ENCODE results near the gene TMEM126A. TPM values are rescaled to one million over a fixed set of nuclear protein-coding genes. Genes with fewer than 3 reads are reported as not detected.

Gene TMEM126A
- polyA plus RNA-seq, 1 donor from 2014 or later: 115 TPM

- Histone ChIP-seq H3K4me2 (ENCODE audit: low read length) (peak overlapping the region; percentile 82), H3K79me2 (replicated peaks; ENCODE audit: insufficient read depth, low read length) (peaks cover 65% of the 10 kb centered on the region), H3K9ac (ENCODE audit: low read length) (peak overlapping the region; percentile 97), H3K27ac (ENCODE audit: low read length) (no peak overlapping the region), H3K4me3 (ENCODE audit: low read length) (peak overlapping the region; percentile 89), H4K20me1 (ENCODE audit: insufficient read depth) (peaks cover 16% of the 10 kb centered on the region), H3K9me3 (ENCODE audit: low read length) (no peaks in the 10 kb centered on the region), H3K36me3 (ENCODE audit: insufficient read depth, low read length) (peaks cover 21% of the 10 kb centered on the region), H3F3A (ENCODE audit: insufficient read depth, low read length, poor library complexity, severe bottlenecking) (no peaks in the 10 kb centered on the region), H3K9me2 (ENCODE audit: insufficient read depth, low read length) (no peaks in the 10 kb centered on the region), H2AFZ (ENCODE audit: low read depth, low read length) (no peak overlapping the region), H3K27me3 (ENCODE audit: insufficient read depth, low read depth, low read length) (no peaks in the 10 kb centered on the region)
- TF ChIP-seq MXI1 (conservative IDR thresholded peaks at IDR 0.05; ENCODE audit: poor library complexity, severe bottlenecking) (no peak), POLR2AphosphoS5 (IDR thresholded peaks at IDR 0.05) (no peak), EZH2 (IDR thresholded peaks at IDR 0.05; ENCODE audit: borderline replicate concordance, insufficient read depth, low read length, poor library complexity, severe bottlenecking) (no peak), CTCF (IDR thresholded peaks at IDR 0.05; ENCODE audit: poor library complexity, severe bottlenecking) (no peak), RAD21 (conservative IDR thresholded peaks at IDR 0.05) (no peak)
These were observed 14.4 kb downstream of the TMEM126A start for GRCh38 chr11:85661972-85662664.

DNA sequence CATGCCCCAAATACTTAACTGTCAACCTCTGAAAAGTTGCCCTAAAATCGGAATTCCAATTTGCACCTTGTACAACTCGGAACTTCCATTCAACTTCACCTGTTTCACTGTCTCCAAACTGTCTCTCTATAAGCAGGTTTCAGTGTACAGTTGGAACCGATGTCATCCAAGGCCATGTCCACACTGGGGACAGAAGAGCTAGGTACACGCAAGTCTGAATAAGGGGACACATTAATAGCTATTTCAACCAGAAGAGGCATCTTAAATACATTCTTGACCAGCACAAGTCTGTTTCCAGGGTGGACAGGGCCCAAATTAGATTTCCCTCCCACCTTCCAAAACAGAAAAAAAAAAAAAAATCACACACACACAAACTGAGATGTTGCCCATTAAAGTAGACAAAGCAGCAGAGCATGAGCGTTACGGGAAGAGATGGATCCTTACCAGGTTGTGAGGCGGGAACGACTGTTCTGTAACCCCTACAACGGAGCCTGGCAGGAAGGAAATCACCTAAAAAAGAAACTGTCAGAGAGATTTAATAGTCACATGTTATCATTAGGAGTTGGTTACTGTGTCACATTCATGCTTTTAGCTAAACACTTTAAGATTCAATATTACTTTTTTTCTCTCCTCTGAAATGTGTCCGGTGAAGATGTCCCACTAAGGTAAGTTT lies 15.4 kb downstream of the TMEM126A start:
- Histone ChIP-seq H4K20me1 (ENCODE audit: insufficient read depth) (peaks cover 16% of the 10 kb centered on the region), H3K27me3 (ENCODE audit: insufficient read depth, low read depth, low read length) (no peaks in the 10 kb centered on the region), H3K9me3 (ENCODE audit: low read length) (no peaks in the 10 kb centered on the region), H3K9ac (ENCODE audit: low read length) (peak overlapping the region; percentile 97), H3K79me2 (replicated peaks; ENCODE audit: insufficient read depth, low read length) (peaks cover 56% of the 10 kb centered on the region), H2AFZ (ENCODE audit: low read depth, low read length) (no peak overlapping the region), H3F3A (ENCODE audit: insufficient read depth, low read length, poor library complexity, severe bottlenecking) (no peaks in the 10 kb centered on the region), H3K4me2 (ENCODE audit: low read length) (peak overlapping the region; percentile 82), H3K4me3 (ENCODE audit: low read length) (peak overlapping the region; percentile 89), H3K27ac (ENCODE audit: low read length) (peak overlapping the region; percentile 96), H3K36me3 (ENCODE audit: insufficient read depth, low read length) (peaks cover 13% of the 10 kb centered on the region), H3K9me2 (ENCODE audit: insufficient read depth, low read length) (no peaks in the 10 kb centered on the region)
- no peak for TF ChIP-seq POLR2AphosphoS5 (IDR thresholded peaks at IDR 0.05)
- TF ChIP-seq, protein P1, sequence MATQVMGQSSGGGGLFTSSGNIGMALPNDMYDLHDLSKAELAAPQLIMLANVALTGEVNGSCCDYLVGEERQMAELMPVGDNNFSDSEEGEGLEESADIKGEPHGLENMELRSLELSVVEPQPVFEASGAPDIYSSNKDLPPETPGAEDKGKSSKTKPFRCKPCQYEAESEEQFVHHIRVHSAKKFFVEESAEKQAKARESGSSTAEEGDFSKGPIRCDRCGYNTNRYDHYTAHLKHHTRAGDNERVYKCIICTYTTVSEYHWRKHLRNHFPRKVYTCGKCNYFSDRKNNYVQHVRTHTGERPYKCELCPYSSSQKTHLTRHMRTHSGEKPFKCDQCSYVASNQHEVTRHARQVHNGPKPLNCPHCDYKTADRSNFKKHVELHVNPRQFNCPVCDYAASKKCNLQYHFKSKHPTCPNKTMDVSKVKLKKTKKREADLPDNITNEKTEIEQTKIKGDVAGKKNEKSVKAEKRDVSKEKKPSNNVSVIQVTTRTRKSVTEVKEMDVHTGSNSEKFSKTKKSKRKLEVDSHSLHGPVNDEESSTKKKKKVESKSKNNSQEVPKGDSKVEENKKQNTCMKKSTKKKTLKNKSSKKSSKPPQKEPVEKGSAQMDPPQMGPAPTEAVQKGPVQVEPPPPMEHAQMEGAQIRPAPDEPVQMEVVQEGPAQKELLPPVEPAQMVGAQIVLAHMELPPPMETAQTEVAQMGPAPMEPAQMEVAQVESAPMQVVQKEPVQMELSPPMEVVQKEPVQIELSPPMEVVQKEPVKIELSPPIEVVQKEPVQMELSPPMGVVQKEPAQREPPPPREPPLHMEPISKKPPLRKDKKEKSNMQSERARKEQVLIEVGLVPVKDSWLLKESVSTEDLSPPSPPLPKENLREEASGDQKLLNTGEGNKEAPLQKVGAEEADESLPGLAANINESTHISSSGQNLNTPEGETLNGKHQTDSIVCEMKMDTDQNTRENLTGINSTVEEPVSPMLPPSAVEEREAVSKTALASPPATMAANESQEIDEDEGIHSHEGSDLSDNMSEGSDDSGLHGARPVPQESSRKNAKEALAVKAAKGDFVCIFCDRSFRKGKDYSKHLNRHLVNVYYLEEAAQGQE (IDR thresholded peaks at IDR 0.05; ENCODE audit: borderline replicate concordance): peak; percentile 2

Measured in neural cell (in vitro differentiated cells).